Activated CD8-positive, alpha-beta T cell treated with anti-CD3 and anti-CD28 coated beads for 36 hours (primary cell): ENCODE measurements around the gene PTH2. TPM values are rescaled to one million over a fixed set of nuclear protein-coding genes. Genes with fewer than 3 reads are reported as not detected.
"Not testable (repeated sequence)": the region's sequence is repeated elsewhere in the genome, so short reads cannot be mapped to it uniquely, and the experiment has no call there.

Experiments used
- ATAC-seq: fragments of 200-7000 bp; cut with Tn5 transposase; one replicate; pipeline ENCODE4 v1.10.0; 2021; ENCODE audit warnings: mild to moderate bottlenecking, moderate library complexity
- CTCF ChIA-PET: fragments of 350-600 bp; sonication (Branson Sonifier 250); formaldehyde crosslinking; loops from one replicate; lab custom pipeline; 2021; ENCODE audit warnings: antibody characterized with exemption; lab: Charles Lee
- POLR2A ChIA-PET: fragments of 350-600 bp; sonication (Branson Sonifier 250); formaldehyde crosslinking; loops from one replicate; lab custom pipeline; 2021; ENCODE audit warnings: antibody characterized with exemption; lab: Charles Lee
- DNase-seq: peaks from one replicate; pipeline ENCODE4 v3.0.0-alpha.2; 2020
- H3K27ac Mint-ChIP-seq: one replicate; pipeline ENCODE4 v1.8.0; 2021; ENCODE audit warnings: mild to moderate bottlenecking, mixed read lengths
- H3K27me3 Mint-ChIP-seq: one replicate; pipeline ENCODE4 v1.8.0; 2021; ENCODE audit warnings: mixed read lengths
- H3K36me3 Mint-ChIP-seq: one replicate; pipeline ENCODE4 v1.8.0; 2021; ENCODE audit warnings: low read depth, mixed read lengths
- H3K4me1 Mint-ChIP-seq: one replicate; pipeline ENCODE4 v1.8.0; 2021; ENCODE audit warnings: low read depth, mixed read lengths
- H3K4me3 Mint-ChIP-seq: one replicate; pipeline ENCODE4 v1.8.0; 2021; ENCODE audit warnings: mild to moderate bottlenecking, moderate library complexity, mixed read lengths
- H3K9me3 Mint-ChIP-seq: one replicate; pipeline ENCODE4 v1.8.0; 2021; ENCODE audit warnings: mixed read lengths
- CTCF ChIP-seq: fragments of 200-600 bp; IDR thresholded peaks from one replicate; pipeline ENCODE4 v1.8.0; 2022; ENCODE audit warnings: antibody characterized with exemption, mild to moderate bottlenecking
- intact Hi-C: fragments of 100-400 bp; cut with micrococcal nuclease; formaldehyde crosslinking; loops from one replicate; pipeline ENCODE4 v1.10.0; 2022
- total RNA-seq, 2 experiments: library from RNA; stranded (reverse); gene quantifications; one replicate each; pipeline ENCODE4 v1.2.3, GENCODE V29; 2021

The PTH2 gene
- total RNA-seq, 2 experiments from 2014 or later: not detected

- H3K4me1 Mint-ChIP-seq: no peaks in the 10 kb centered on the region
- TF ChIP-seq CTCF: no peak
- peaks cover 3% of the 10 kb centered on the region for H3K9me3 Mint-ChIP-seq
- CTCF ChIA-PET: interaction anchor here (0.8 to 2.1 kb wide), 5 partner anchors 11 to 114 kb away, joined by 3 to 9 read pairs (median 4); no protein-coding TSS in a partner anchor
- peaks cover 2% of the 10 kb centered on the region for H3K36me3 Mint-ChIP-seq
- ATAC-seq (no peak), DNase-seq (no peak)
- intact Hi-C loops: no loop called here
- H3K4me3 Mint-ChIP-seq: no peak overlapping the region
- peaks cover 5% of the 10 kb centered on the region for H3K27me3 Mint-ChIP-seq
- POLR2A ChIA-PET: interaction anchor here (0.6 kb wide), 1 partner anchor 13 kb away, joined by 3 read pairs; no protein-coding TSS in a partner anchor
- H3K27ac Mint-ChIP-seq: no peak overlapping the region
Observed at GRCh38 chr19:49380391-49380790, 42.9 kb downstream of the PTH2 start.

GRCh38 chr19:49378512-49378911 is 44.7 kb downstream of the PTH2 start:
- peaks cover 2% of the 10 kb centered on the region for H3K36me3 Mint-ChIP-seq
- intact Hi-C loops: no loop called here
- DNase-seq (no peak), ATAC-seq (no peak)
- no peak overlapping the region for H3K27ac Mint-ChIP-seq
- H3K4me1 Mint-ChIP-seq: no peaks in the 10 kb centered on the region
- H3K27me3 Mint-ChIP-seq: peaks cover 5% of the 10 kb centered on the region
- H3K9me3 Mint-ChIP-seq: peaks cover 3% of the 10 kb centered on the region
- POLR2A ChIA-PET: no interaction called here
- no peak overlapping the region for H3K4me3 Mint-ChIP-seq
- CTCF ChIA-PET: interaction anchor here (2.1 kb wide), 1 partner anchor 13 kb away, joined by 9 read pairs; no protein-coding TSS in a partner anchor
- TF ChIP-seq CTCF: no peak

- TF ChIP-seq CTCF: no peak
- POLR2A ChIA-PET: no interaction called here
- H3K9me3 Mint-ChIP-seq: peaks cover 2% of the 10 kb centered on the region
- CTCF ChIA-PET: interaction anchor here (1.4 to 2.5 kb wide), 3 partner anchors 17 to 277 kb away, joined by 4 to 7 read pairs (median 4); no protein-coding TSS in a partner anchor
- DNase-seq (no peak), ATAC-seq (no peak)
- H3K27me3 Mint-ChIP-seq: peaks cover 1% of the 10 kb centered on the region
- no peaks in the 10 kb centered on the region for H3K36me3 Mint-ChIP-seq
- H3K27ac Mint-ChIP-seq: no peak overlapping the region
- intact Hi-C loops: no loop called here
- H3K4me3 Mint-ChIP-seq: no peak overlapping the region
- H3K4me1 Mint-ChIP-seq: no peaks in the 10 kb centered on the region
Observed at GRCh38 chr19:49374665-49375434, 48.4 kb downstream of the PTH2 start.

GRCh38 chr19:49373174-49373573 is 50.1 kb downstream of the PTH2 start:
- H3K9me3 Mint-ChIP-seq: peaks cover 11% of the 10 kb centered on the region
- H3K27me3 Mint-ChIP-seq, DNase-seq, H3K4me3 Mint-ChIP-seq, H3K36me3 Mint-ChIP-seq, intact Hi-C loops, H3K4me1 Mint-ChIP-seq, H3K27ac Mint-ChIP-seq, ATAC-seq, POLR2A ChIA-PET: not testable (repeated sequence)
- CTCF ChIA-PET: interaction anchor here (1.5 to 2.5 kb wide), 2 partner anchors 18 to 105 kb away, joined by 3 to 7 read pairs; no protein-coding TSS in a partner anchor

Other genes starting within 250 kb of the PTH2 start
- gene SLC6A16, start 98.2 kb downstream of the PTH2 start, total RNA-seq: 1 to 10 TPM in 1 of 2 experiments, under 1 TPM in 1; 0.61 to 1.1 TPM
- gene CD37, start 88.0 kb downstream of the PTH2 start, total RNA-seq: 100 to 1,000 TPM; 131 to 137 TPM
- not detected for gene TEAD2, start 61.0 kb downstream of the PTH2 start, total RNA-seq
- not detected for gene DKKL1, start 59.6 kb downstream of the PTH2 start, total RNA-seq
- gene KASH5, start 35.2 kb downstream of the PTH2 start, total RNA-seq: under 1 TPM in 1 of 2 experiments, not detected in 1; 0.95 TPM
- gene GFY, start 1.9 kb upstream of the PTH2 start, total RNA-seq: not detected
- gene SLC17A7, start 18.1 kb upstream of the PTH2 start, total RNA-seq: under 1 TPM in 1 of 2 experiments, not detected in 1; 0.23 TPM
- 100 to 1,000 TPM; 124 to 126 TPM for gene PIH1D1, start 28.4 kb upstream of the PTH2 start, total RNA-seq
- 10 to 100 TPM; 24.6 to 24.8 TPM for gene ALDH16A1, start 29.8 kb upstream of the PTH2 start, total RNA-seq
- 10 to 100 TPM; 57.7 to 61.2 TPM for gene FLT3LG, start 50.8 kb upstream of the PTH2 start, total RNA-seq
- gene RPL13A, start 64.2 kb upstream of the PTH2 start, total RNA-seq: 1,000 to 10,000 TPM; 4,285 to 4,329 TPM
- gene RPS11, start 73.0 kb upstream of the PTH2 start, total RNA-seq: 1,000 to 10,000 TPM; 3,251 to 3,427 TPM
- 10 to 100 TPM; 13.1 to 13.6 TPM for gene FCGRT, start 89.2 kb upstream of the PTH2 start, total RNA-seq
- gene RCN3, start 104.6 kb upstream of the PTH2 start, total RNA-seq: 1 to 10 TPM; 4.2 to 5.9 TPM
- 10 to 100 TPM; 75.6 to 79.4 TPM for gene NOSIP, start 157.1 kb upstream of the PTH2 start, total RNA-seq
- 1 to 10 TPM; 1.5 TPM for gene PRRG2, start 157.9 kb upstream of the PTH2 start, total RNA-seq
- gene PRR12, start 167.7 kb upstream of the PTH2 start, total RNA-seq: 10 to 100 TPM; 16.0 to 17.8 TPM
- gene RRAS, start 216.7 kb upstream of the PTH2 start, total RNA-seq: 1 to 10 TPM; 6.3 to 7.1 TPM
- 10 to 100 TPM; 54.5 to 57.2 TPM for gene SCAF1, start 218.8 kb upstream of the PTH2 start, total RNA-seq
- 100 to 1,000 TPM in 1 of 2 experiments, 10 to 100 TPM in 1; 90.8 to 108 TPM for gene IRF3, start 242.4 kb upstream of the PTH2 start, total RNA-seq
- 10 to 100 TPM; 63.4 to 64.6 TPM for gene BCL2L12, start 242.5 kb upstream of the PTH2 start, total RNA-seq